Prostate gland (tissue), 2 donors: ENCODE results near the gene IFIH1.

Experiments
- CTCF ChIP-seq, 4 experiments: fragments of 200-600 bp in 2 of 4; fragments of 450-650 bp in 2 of 4; sonication (generic) in 2 of 4; IDR thresholded peaks; 1 replicate in 3 of 4; 2 replicates in 1 of 4; pipeline ENCODE4 v1.5.1; 2016 to 2019; ENCODE audit warnings: antibody characterized with exemption in 4 of 4, mild to moderate bottlenecking in 2 of 4, moderate library complexity in 2 of 4
- POLR2AphosphoS5 ChIP-seq: sonication (generic); formaldehyde crosslinking; IDR thresholded peaks from one replicate; pipeline ENCODE4 v1.6.1; 2017; ENCODE audit warnings: antibody characterized with exemption

GRCh38 chr2:162252153-162252552 lies 66.3 kb downstream of the IFIH1 start:
- TF ChIP-seq CTCF (IDR thresholded peaks at IDR 0.05) (no peak), POLR2AphosphoS5 (no peak)
